Liver (tissue), 9 donors: Measurements from ENCODE around the gene SUGCT. TPM values are rescaled to one million over a fixed set of nuclear protein-coding genes. Genes with fewer than 3 reads are reported as not detected.

Source experiments
- DNase-seq: peaks from one replicate; pipeline ENCODE4 v3.0.0-alpha.2; 2017; ENCODE audit warnings: low spot score
- H3K27ac ChIP-seq, 2 donors: one replicate each; pipeline ENCODE4 v1.7.0; 2013; ENCODE audit warnings: inconsistent platforms in 2 of 2, low read length in 2 of 2, control low read depth in 1 of 2, low read depth in 1 of 2, mild to moderate bottlenecking in 1 of 2
- H3K27me3 ChIP-seq, 4 donors: one replicate each; pipeline versions ENCODE4 v1.6.1 to v1.7.0; 2013; ENCODE audit warnings: low read length in 3 of 4, inconsistent platforms in 1 of 4, mild to moderate bottlenecking in 1 of 4, moderate library complexity in 1 of 4; ENCODE audit not compliant: control insufficient read depth in 4 of 4, insufficient read depth in 4 of 4
- H3K36me3 ChIP-seq, 4 donors: one replicate each; pipeline versions ENCODE4 v1.6.1 to v1.7.0; 2013; ENCODE audit warnings: low read length in 3 of 4, mild to moderate bottlenecking in 3 of 4, low read depth in 1 of 4, moderate library complexity in 1 of 4; ENCODE audit not compliant: control insufficient read depth in 4 of 4, insufficient read depth in 3 of 4
- H3K4me1 ChIP-seq, 4 donors: one replicate each; pipeline versions ENCODE4 v1.6.1 to v1.7.0; 2013; ENCODE audit warnings: low read length in 3 of 4, mild to moderate bottlenecking in 3 of 4, moderate library complexity in 1 of 4; ENCODE audit not compliant: control insufficient read depth in 4 of 4, insufficient read depth in 4 of 4
- H3K4me3 ChIP-seq, 3 donors: one replicate each; pipeline versions ENCODE4 v1.6.1 to v1.7.0; 2013; ENCODE audit warnings: low read length in 3 of 3, control low read depth in 1 of 3, low read depth in 1 of 3, mild to moderate bottlenecking in 1 of 3
- H3K9ac ChIP-seq, 2 donors: one replicate each; pipeline ENCODE4 v1.7.0; 2013; ENCODE audit warnings: low read length in 2 of 2, mild to moderate bottlenecking in 2 of 2, moderate library complexity in 2 of 2, control low read depth in 1 of 2, low read depth in 1 of 2
- H3K9me3 ChIP-seq, 4 donors: one replicate each; pipeline versions ENCODE4 v1.6.1 to v1.7.0; 2013; ENCODE audit warnings: low read length in 3 of 4; ENCODE audit not compliant: control insufficient read depth in 4 of 4
- ATF3 ChIP-seq: IDR thresholded peaks from 2 replicates; pipeline ENCODE4 v1.6.1; 2016; ENCODE audit warnings: antibody characterized with exemption
- CTCF ChIP-seq: fragments of 150-350 bp; IDR thresholded peaks from 2 replicates; pipeline ENCODE4 v1.5.1; 2017; ENCODE audit warnings: improper control_type of control experiment, low read depth, low read length; ENCODE audit not compliant: missing input control
- EGR1 ChIP-seq, 2 donors: IDR thresholded peaks; 2 replicates each; pipeline ENCODE4 v1.6.1; 2016 to 2018; ENCODE audit warnings: antibody characterized with exemption in 2 of 2, low read depth in 2 of 2
- FOXA1 ChIP-seq: IDR thresholded peaks from 2 replicates; pipeline ENCODE4 v1.6.1; 2016; ENCODE audit warnings: antibody characterized with exemption
- FOXA2 ChIP-seq: IDR thresholded peaks from 2 replicates; pipeline ENCODE4 v1.6.1; 2016; ENCODE audit warnings: antibody characterized with exemption
- GABPA ChIP-seq, 2 donors: IDR thresholded peaks in 1 of 2; conservative IDR thresholded peaks in 1 of 2; 2 replicates each; pipeline ENCODE4 v1.6.1; 2016; ENCODE audit warnings: antibody characterized with exemption in 2 of 2, mild to moderate bottlenecking in 1 of 2, moderate library complexity in 1 of 2
- HNF4A ChIP-seq, 2 donors: conservative IDR thresholded peaks; 2 replicates each; pipeline ENCODE4 v1.6.1; 2016; ENCODE audit warnings: antibody characterized with exemption in 2 of 2, mild to moderate bottlenecking in 2 of 2
- HNF4G ChIP-seq: IDR thresholded peaks from 2 replicates; pipeline ENCODE4 v1.6.1; 2016; ENCODE audit warnings: antibody characterized with exemption
- JUND ChIP-seq, 2 donors: IDR thresholded peaks; 2 replicates each; pipeline ENCODE4 v1.6.1; 2016; ENCODE audit warnings: antibody characterized with exemption in 2 of 2
- NR2F2 ChIP-seq: IDR thresholded peaks from 2 replicates; pipeline ENCODE4 v1.6.1; 2016; ENCODE audit warnings: antibody characterized with exemption
- RAD21 ChIP-seq, 2 donors: IDR thresholded peaks; 2 replicates each; pipeline ENCODE4 v1.6.1; 2016; ENCODE audit warnings: antibody characterized with exemption in 2 of 2, mild to moderate bottlenecking in 2 of 2
- REST ChIP-seq: IDR thresholded peaks from 2 replicates; pipeline ENCODE4 v1.6.1; 2016; ENCODE audit warnings: antibody characterized with exemption, mild to moderate bottlenecking
- RXRA ChIP-seq, 2 donors: IDR thresholded peaks; 2 replicates each; pipeline ENCODE4 v1.6.1; 2017 to 2018; ENCODE audit warnings: antibody characterized with exemption in 2 of 2, mild to moderate bottlenecking in 1 of 2
- SP1 ChIP-seq: IDR thresholded peaks from 2 replicates; pipeline ENCODE4 v1.6.1; 2018; ENCODE audit warnings: antibody characterized with exemption, mild to moderate bottlenecking
- TAF1 ChIP-seq: conservative IDR thresholded peaks from 2 replicates; pipeline ENCODE4 v1.6.1; 2016; ENCODE audit warnings: antibody characterized with exemption, mild to moderate bottlenecking
- YY1 ChIP-seq: IDR thresholded peaks from 2 replicates; pipeline ENCODE4 v1.6.1; 2016; ENCODE audit warnings: antibody characterized with exemption, mild to moderate bottlenecking
- ZBTB33 ChIP-seq: IDR thresholded peaks from 2 replicates; pipeline ENCODE4 v1.6.1; 2016; ENCODE audit warnings: antibody characterized with exemption
- WGBS: extraction: QIAGEN DNeasy Blood & Tissue Kit; methylation state at CpG from one replicate; pipeline ENCODE4 v1.1.7; 2013; 5-methylcytosine and 5-hydroxymethylcytosine counted together
- polyA plus RNA-seq, 2 donors: library from polyadenylated mRNA; stranded (reverse) in 1 of 2; unstranded in 1 of 2; fragments of 200-250 nt in 1 of 2; fragments of >200 nt in 1 of 2; fragmentation: Nextera tagmentation in 1 of 2; extraction: Ambion mirVana in 1 of 2; gene quantifications; one replicate each; pipeline versions ENCODE4 v1.2.1 to v1.2.3, GENCODE V29; 2013 to 2015
- total RNA-seq, 2 donors: library from RNA; depleted of rRNA; stranded (reverse); fragments of >200 nt; gene quantifications; one replicate each; pipeline ENCODE4 v1.2.3, GENCODE V29; 2014
- donor health status: healthy.
- donor health status: healthy.
- donor health status: healthy.
- donor health status: healthy.
- donor health status: healthy.

SUGCT gene
- total and polyA plus RNA-seq, 4 donors = 6.2 to 11.9 (median 9.9) TPM

- no peak overlapping the region for H3K4me3 ChIP-seq
- TF ChIP-seq HNF4A (conservative IDR thresholded peaks at IDR 0.05) (no peak), SP1 (no peak), JUND (IDR thresholded peaks at IDR 0.05) (no peak), EGR1 (IDR thresholded peaks at IDR 0.05; ENCODE audit: low read depth in 2 of 2) (no peak), ZBTB33 (no peak), REST (no peak), FOXA2 (no peak), NR2F2 (no peak), CTCF (no peak), HNF4G (no peak), RAD21 (IDR thresholded peaks at IDR 0.05) (no peak), TAF1 (no peak)
- H3K36me3 ChIP-seq = no peaks in the 10 kb centered on the region
- H3K9me3 ChIP-seq = no peaks in the 10 kb centered on the region
- no peaks in the 10 kb centered on the region for H3K4me1 ChIP-seq
- WGBS = 87% methylated on average over 3 of the region's 3 CpGs
- H3K27ac ChIP-seq = no peak overlapping the region
- no peak overlapping the region for H3K9ac ChIP-seq
- H3K27me3 ChIP-seq = no peaks in the 10 kb centered on the region
- DNase-seq = no peak
These were observed 689.7 kb downstream of the SUGCT start for GRCh38 chr7:40824461-40824860.

- Histone ChIP-seq H3K9ac (no peak overlapping the region), H3K4me1 (no peaks in the 10 kb centered on the region), H3K27ac (no peak overlapping the region), H3K36me3 (no peaks in the 10 kb centered on the region), H3K4me3 (no peak overlapping the region), H3K27me3 (no peaks in the 10 kb centered on the region), H3K9me3 (no peaks in the 10 kb centered on the region)
- 85% methylated on average over 3 of the region's 3 CpGs for WGBS
- no peak for DNase-seq
- no peak for TF ChIP-seq SP1
- no peak for TF ChIP-seq RXRA (IDR thresholded peaks at IDR 0.05)
- TF ChIP-seq FOXA1 = no peak
- no peak for TF ChIP-seq YY1
- TF ChIP-seq TAF1 = no peak
- TF ChIP-seq REST = no peak
- TF ChIP-seq JUND (IDR thresholded peaks at IDR 0.05) = no peak
- TF ChIP-seq GABPA (IDR thresholded peaks at IDR 0.05 in 1 of 2, conservative IDR thresholded peaks at IDR 0.05 in 1 of 2) = no peak
- no peak for TF ChIP-seq EGR1 (IDR thresholded peaks at IDR 0.05; ENCODE audit: low read depth in 2 of 2)
- TF ChIP-seq ATF3 = no peak
- no peak for TF ChIP-seq ZBTB33
- no peak for TF ChIP-seq RAD21 (IDR thresholded peaks at IDR 0.05)
These were observed 691.8 kb downstream of the SUGCT start for GRCh38 chr7:40826411-40827221.
